ENCODE measurements around the gene ETV3.
"Not testable (repeated sequence)": the region's sequence is repeated elsewhere in the genome, so short reads cannot be mapped to it uniquely, and the experiment has no call there.

The ETV3 gene

GRCh38 chr1:157111396-157112165 lies 26.6 kb downstream of the ETV3 start:
- DNase-seq = no peak

- no peak for DNase-seq
Measured at GRCh38 chr1:157110686-157111085, 27.5 kb downstream of the ETV3 start.

GRCh38 chr1:157110003-157110402 lies 28.2 kb downstream of the ETV3 start:
- DNase-seq = no peak

- no peak for DNase-seq
Measured at GRCh38 chr1:157108448-157108847, 29.7 kb downstream of the ETV3 start.

GRCh38 chr1:157107702-157108101 lies 30.5 kb downstream of the ETV3 start:
- DNase-seq = no peak

- DNase-seq = no peak
Measured at GRCh38 chr1:157106813-157107189, 31.4 kb downstream of the ETV3 start.

- peak; percentile 63 for DNase-seq
Measured at GRCh38 chr1:157105988-157106812, 32.0 kb downstream of the ETV3 start.

GRCh38 chr1:157105298-157105987 lies 32.8 kb downstream of the ETV3 start:
- no peak for DNase-seq

GRCh38 chr1:157104598-157105293 lies 33.4 kb downstream of the ETV3 start:
- no peak for DNase-seq

- DNase-seq = no peak
Measured at GRCh38 chr1:157103268-157103667, 34.9 kb downstream of the ETV3 start.

GRCh38 chr1:157101149-157101548 lies 37.0 kb downstream of the ETV3 start:
- no peak for DNase-seq

GRCh38 chr1:157099633-157100009 lies 38.6 kb downstream of the ETV3 start, which contains the start of gene ETV3L:
Gene ETV3L, minus strand, starts transcription at chr1:157099808. Its CDS starts 285 bp downstream, at chr1:157099523.
- no peak for DNase-seq

GRCh38 chr1:157098987-157099632 lies 39.1 kb downstream of the ETV3 start:
- DNase-seq = not testable (repeated sequence)

- no peak for DNase-seq
Measured at GRCh38 chr1:157098519-157098918, 39.7 kb downstream of the ETV3 start.

- no peak for DNase-seq
Measured at GRCh38 chr1:157097692-157098091, 40.5 kb downstream of the ETV3 start.

- no peak for DNase-seq
Measured at GRCh38 chr1:157096881-157097280, 41.3 kb downstream of the ETV3 start.

- no peak for DNase-seq
Measured at GRCh38 chr1:157095551-157095950, 42.6 kb downstream of the ETV3 start.

- no peak for DNase-seq
Measured at GRCh38 chr1:157095091-157095490, 43.1 kb downstream of the ETV3 start.

GRCh38 chr1:157092831-157093230 lies 45.4 kb downstream of the ETV3 start:
- no peak for DNase-seq

- no peak for DNase-seq
Measured at GRCh38 chr1:157091668-157092273, 46.4 kb downstream of the ETV3 start.

- DNase-seq = no peak
Measured at GRCh38 chr1:157091186-157091585, 47.0 kb downstream of the ETV3 start.

GRCh38 chr1:157090771-157091170 lies 47.4 kb downstream of the ETV3 start:
- DNase-seq = no peak

Data from NCI-H226 (cell line).